ENCODE data around the gene MAP2K1. TPM values are rescaled to one million over a fixed set of nuclear protein-coding genes. Genes with fewer than 3 reads are reported as not detected.
"Not testable (repeated sequence)": the region's sequence is repeated elsewhere in the genome, so short reads cannot be mapped to it uniquely, and the experiment has no call there.

The MAP2K1 gene
- total RNA-seq, 2 donors from 2014 or later, result 31.3 to 36.4 TPM

DNA sequence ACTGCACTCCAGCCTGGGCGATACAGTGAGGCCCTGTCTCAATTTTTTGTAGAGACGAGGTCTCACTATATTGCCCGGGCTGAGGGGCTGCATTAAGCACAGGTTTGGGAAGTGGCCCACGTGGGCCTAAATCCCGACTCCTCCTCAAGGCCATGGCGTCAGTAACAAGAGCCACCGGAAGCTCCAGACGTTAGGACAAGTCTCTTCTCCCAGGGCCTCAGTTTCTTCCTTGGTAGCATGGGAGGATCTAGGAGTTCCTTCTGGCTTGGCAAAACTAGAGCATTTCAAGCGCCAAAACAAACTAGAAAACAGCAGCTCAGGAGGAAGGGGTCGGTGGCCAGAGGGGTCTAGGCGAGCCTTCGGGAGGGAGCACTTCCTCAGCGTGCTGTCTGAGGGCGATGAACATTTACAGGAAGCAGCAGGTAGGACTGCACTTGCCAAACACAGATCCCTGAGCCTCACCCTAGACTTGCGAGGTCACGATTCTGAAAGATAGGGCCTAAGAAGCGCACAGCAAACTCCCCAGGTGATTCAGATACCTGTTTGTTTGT, 110.3 kb downstream of the MAP2K1 start:
- Histone ChIP-seq H3K27me3 (no peaks in the 10 kb centered on the region), H3K27ac (peak overlapping the region; percentile 85 to 86), H3K9me3 (no peaks in the 10 kb centered on the region), H3K4me1 (peaks cover 0 to 23% of the 10 kb centered on the region in 2 donors), H3K36me3 (peaks cover 77% of the 10 kb centered on the region), H3K4me3 (peak overlapping the region; percentile 85 to 90)
- peak; percentile 49 for DNase-seq (ENCODE audit: low spot score)
- no peak for TF ChIP-seq CTCF (IDR thresholded peaks at IDR 0.05)

DNA sequence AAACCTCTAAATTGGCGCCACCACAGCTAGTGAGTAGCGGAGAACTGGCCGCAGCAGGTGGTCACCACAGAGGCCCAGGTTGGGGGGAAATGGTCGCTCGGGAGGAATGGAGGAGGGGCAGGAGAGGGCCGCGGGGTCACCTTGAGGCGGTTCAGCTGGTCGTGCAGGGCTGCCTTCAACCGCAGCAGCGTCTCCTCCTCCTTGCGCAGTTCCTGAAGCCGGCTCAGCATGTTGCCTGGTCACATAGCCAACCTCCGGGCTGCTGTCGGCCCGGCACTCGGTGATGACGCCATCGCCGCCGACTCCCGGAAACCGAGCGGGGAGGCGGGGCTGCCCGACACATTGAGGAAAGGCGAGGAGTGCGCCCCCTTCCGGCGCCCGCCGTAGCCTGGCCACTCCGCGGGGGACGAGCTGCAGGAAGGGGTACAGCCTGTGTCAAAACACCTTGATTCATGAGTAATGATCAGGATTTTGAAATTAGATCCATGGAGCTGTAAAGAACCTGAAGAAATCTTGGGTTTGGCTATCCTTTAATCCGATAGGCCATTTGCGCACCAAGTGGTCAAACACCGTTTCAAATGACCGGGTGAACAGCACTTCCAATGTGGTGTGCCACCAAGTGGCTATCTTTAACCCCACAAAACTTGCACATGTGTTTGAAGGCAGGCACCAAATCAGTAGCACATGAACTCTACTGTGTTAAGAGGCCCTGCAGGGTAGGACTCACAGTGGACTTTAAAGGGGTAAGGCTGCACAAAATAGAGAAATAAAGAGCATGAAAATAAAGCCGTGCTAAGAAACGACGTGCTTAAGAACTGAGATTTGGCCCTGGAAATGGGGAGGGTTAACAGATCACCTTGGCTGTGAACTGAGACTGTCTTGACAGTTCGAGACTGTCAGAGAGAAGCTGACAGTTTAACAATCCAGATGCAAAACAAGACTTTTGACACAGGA, 111.1 kb downstream of the MAP2K1 start, which contains the start of gene SNAPC5:
Gene SNAPC5, minus strand, starts transcription at position 261 of the 954 bp plus-strand sequence. Its CDS starts 31 bp downstream, at position 230.
- peaks cover 77% of the 10 kb centered on the region for H3K36me3 ChIP-seq
- peak within 1 kb of the TSS; percentile 85 to 86 for H3K27ac ChIP-seq
- no peaks in the 10 kb centered on the region for H3K27me3 ChIP-seq
- peak; percentile 96 for DNase-seq (ENCODE audit: low spot score)
- H3K4me1 ChIP-seq, result peaks cover 0 to 30% of the 10 kb centered on the region in 2 donors
- H3K9me3 ChIP-seq, result no peaks in the 10 kb centered on the region
- peak within 1 kb of the TSS; percentile 85 to 90 for H3K4me3 ChIP-seq
- peak; percentile 97 to 99 for TF ChIP-seq CTCF (IDR thresholded peaks at IDR 0.05)

- no peak overlapping the region for H3K4me3 ChIP-seq
- no peaks in the 10 kb centered on the region for H3K27me3 ChIP-seq
- peak in 1 of 2 donors; percentile 53 for TF ChIP-seq CTCF (IDR thresholded peaks at IDR 0.05)
- DNase-seq (ENCODE audit: low spot score), result peak; percentile 28
- H3K36me3 ChIP-seq, result peaks cover 74% of the 10 kb centered on the region
- peaks cover 0 to 40% of the 10 kb centered on the region in 2 donors for H3K4me1 ChIP-seq
- H3K27ac ChIP-seq, result no peak overlapping the region
- no peaks in the 10 kb centered on the region for H3K9me3 ChIP-seq
Observed at GRCh38 chr15:66498501-66499386, 112.0 kb downstream of the MAP2K1 start.

GRCh38 chr15:66500346-66500745, 113.6 kb downstream of the MAP2K1 start:
- H3K9me3 ChIP-seq; H3K27ac ChIP-seq; H3K27me3 ChIP-seq; H3K4me3 ChIP-seq; DNase-seq (ENCODE audit: low spot score): not testable (repeated sequence)
- H3K4me1 ChIP-seq, result peaks cover 0 to 44% of the 10 kb centered on the region in 2 donors
- peaks cover 59% of the 10 kb centered on the region for H3K36me3 ChIP-seq

- peaks cover 56% of the 10 kb centered on the region for H3K36me3 ChIP-seq
Observed at GRCh38 chr15:66502491-66502890, 115.8 kb downstream of the MAP2K1 start.

DNA sequence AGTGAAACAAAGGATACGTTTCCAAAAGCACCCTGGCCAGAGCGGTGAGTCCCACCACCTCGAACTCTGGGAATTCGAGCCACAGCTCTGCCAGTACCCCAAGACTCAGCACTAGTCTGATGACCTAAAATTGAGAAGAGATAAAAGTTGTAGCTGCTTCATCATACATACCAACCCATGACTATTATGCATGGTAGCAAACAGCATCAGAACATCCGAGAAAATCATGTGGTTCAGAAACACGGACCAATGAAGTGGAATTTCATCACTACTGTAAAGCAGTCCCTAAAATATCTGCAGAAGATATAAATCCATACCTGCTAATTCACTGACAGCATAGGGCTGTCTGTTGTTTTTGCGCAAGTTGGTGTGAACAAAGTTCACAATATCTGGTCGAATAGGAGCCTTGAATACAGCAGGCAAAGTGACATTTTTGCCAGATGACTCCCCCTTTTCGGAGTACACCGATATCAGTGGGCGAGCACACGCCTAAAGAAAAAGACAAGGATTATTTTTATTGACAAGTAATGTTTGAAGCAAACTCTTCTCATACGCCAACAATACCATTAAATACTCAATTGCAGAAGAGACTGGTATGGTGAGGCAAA, 116.4 kb downstream of the MAP2K1 start:
- Histone ChIP-seq H3K27ac (peak overlapping the region in 1 of 2 donors; percentile 93), H3K4me3 (peak overlapping the region; percentile 91 to 92), H3K36me3 (peaks cover 53% of the 10 kb centered on the region), H3K4me1 (peaks cover 0 to 32% of the 10 kb centered on the region in 2 donors)
- DNase-seq (ENCODE audit: low spot score); H3K27me3 ChIP-seq; H3K9me3 ChIP-seq: not testable (repeated sequence)

More at GRCh38 chr15:66502491-66502890, 115.8 kb downstream of the MAP2K1 start:
- Histone ChIP-seq H3K27ac (no peak overlapping the region), H3K4me1 (peaks cover 0 to 36% of the 10 kb centered on the region in 2 donors), H3K27me3 (no peaks in the 10 kb centered on the region), H3K9me3 (no peaks in the 10 kb centered on the region), H3K4me3 (no peak overlapping the region)
- TF ChIP-seq CTCF (IDR thresholded peaks at IDR 0.05), result no peak
- no peak for DNase-seq (ENCODE audit: low spot score)

All from right atrium auricular region (tissue), 2 donors.